Gastrocnemius medialis (tissue), 4 donors: ENCODE results near the gene TRIM46. TPM values are rescaled to one million over a fixed set of nuclear protein-coding genes. Genes with fewer than 3 reads are reported as not detected.
"Not testable (repeated sequence)": the region's sequence is repeated elsewhere in the genome, so short reads cannot be mapped to it uniquely, and the experiment has no call there.

Experiments used
- ATAC-seq, 2 donors: fragments of 150-250 bp; one replicate each; pipeline ENCODE4 v1.9.1; 2016
- DNase-seq, 2 donors: peaks; one replicate each; pipeline ENCODE4 v3.0.0-alpha.2; 2019
- H3K27ac ChIP-seq, 4 donors: fragments of 200-600 bp; sonication (generic); 1 replicate in 1 of 4; 2 replicates in 3 of 4; pipeline ENCODE4 v1.5.1; 2016 to 2018; ENCODE audit warnings: mild to moderate bottlenecking in 2 of 4, moderate library complexity in 1 of 4
- H3K27me3 ChIP-seq, 3 donors: fragments of 200-600 bp; sonication (generic) in 2 of 3; 1 replicate in 1 of 3; 2 replicates in 2 of 3; pipeline versions ENCODE4 v1.5.1 to v1.6.0; 2016 to 2019; ENCODE audit warnings: mild to moderate bottlenecking in 1 of 3, moderate library complexity in 1 of 3
- H3K36me3 ChIP-seq, 2 donors: fragments of 200-600 bp; sonication (generic) in 1 of 2; one replicate each; pipeline ENCODE4 v1.5.1; 2017 to 2018
- H3K4me1 ChIP-seq, 2 donors: fragments of 200-600 bp; sonication (generic) in 1 of 2; one replicate each; pipeline ENCODE4 v1.5.1; 2016 to 2017; ENCODE audit warnings: mild to moderate bottlenecking in 2 of 2
- H3K4me3 ChIP-seq, 4 donors: fragments of 200-600 bp; sonication (generic) in 3 of 4; 1 replicate in 1 of 4; 2 replicates in 3 of 4; pipeline ENCODE4 v1.5.1; 2016 to 2019; ENCODE audit warnings: mild to moderate bottlenecking in 2 of 4
- H3K9me3 ChIP-seq, 3 donors: fragments of 200-600 bp; sonication (generic) in 2 of 3; 1 replicate in 1 of 3; 2 replicates in 2 of 3; pipeline ENCODE4 v1.5.1; 2016 to 2019
- CTCF ChIP-seq, 5 experiments: fragments of 450-650 bp in 3 of 5; fragments of 200-600 bp in 2 of 5; sonication (generic) in 2 of 5; IDR thresholded peaks in 4 of 5; conservative IDR thresholded peaks in 1 of 5; 1 replicate in 4 of 5; 2 replicates in 1 of 5; pipeline ENCODE4 v1.5.1; 2016 to 2019; ENCODE audit warnings: antibody characterized with exemption in 5 of 5, mild to moderate bottlenecking in 3 of 5, moderate library complexity in 3 of 5
- POLR2A ChIP-seq, 2 donors: fragments of 450-650 bp; IDR thresholded peaks; one replicate each; pipeline ENCODE4 v1.6.1; 2017; ENCODE audit warnings: antibody characterized with exemption in 2 of 2, mild to moderate bottlenecking in 2 of 2, moderate library complexity in 2 of 2
- in situ Hi-C, 4 donors: fragments of 200-750 bp; cut with MboI; loops; one replicate each; pipeline versions ENCODE4 v1.15.0 to v1.8.0; 2017; ENCODE audit warnings: low sequenced_read_pairs in 4 of 4
- intact Hi-C: fragments of 100-400 bp; cut with DNase I; formaldehyde crosslinking; loops from one replicate; pipeline ENCODE4 v1.15.1; 2023; ENCODE audit warnings: low total_unique reads
- total RNA-seq, 4 donors: library from RNA; depleted of rRNA; stranded (reverse); fragments of >200 nt; gene quantifications; one replicate each; pipeline versions ENCODE4 v1.1.0 to v1.2.3, GENCODE V29; 2016

TRIM46 gene
- total RNA-seq, 4 donors from 2014 or later: not detected

DNA sequence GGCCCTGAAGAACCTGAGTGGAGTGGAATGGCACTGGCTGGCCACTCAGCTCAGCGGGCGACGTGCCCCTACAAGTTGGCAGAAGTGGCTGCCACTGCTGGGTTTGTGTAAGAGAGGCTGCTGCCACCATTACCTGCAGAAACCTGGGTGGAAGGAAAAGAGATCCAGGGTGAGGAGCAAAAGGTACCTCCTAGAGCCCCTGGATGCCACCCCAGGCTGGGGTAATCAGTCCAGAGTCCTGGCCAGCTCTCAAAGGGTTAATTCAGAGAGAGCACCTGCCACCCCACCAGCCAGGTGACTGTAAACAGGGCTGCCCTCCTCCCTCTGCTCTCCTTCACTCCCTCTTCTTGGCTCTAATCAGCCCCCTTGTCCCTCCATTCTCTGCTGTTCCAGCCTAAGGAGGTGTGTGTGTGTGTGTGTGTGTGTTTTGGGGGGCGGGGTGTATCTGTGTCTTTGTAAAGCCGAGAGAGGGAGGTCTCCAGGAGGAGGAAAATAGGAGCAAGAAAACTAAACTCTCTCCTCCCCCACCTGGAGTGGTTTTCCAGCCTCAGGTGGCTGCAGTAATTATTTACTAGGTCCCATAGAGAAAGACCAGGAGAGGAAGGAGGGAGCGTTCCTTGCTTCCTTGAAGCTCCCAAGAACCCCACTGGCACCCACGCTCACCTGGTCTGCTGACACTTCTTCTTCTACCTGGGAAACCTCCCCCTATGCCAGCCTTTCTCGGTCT, 12.6 kb downstream of the TRIM46 start:
- Histone ChIP-seq H3K4me3 (no peak overlapping the region), H3K36me3 (no peaks in the 10 kb centered on the region), H3K27me3 (no peaks in the 10 kb centered on the region), H3K27ac (no peak overlapping the region), H3K9me3 (no peaks in the 10 kb centered on the region), H3K4me1 (peaks cover 0 to 10% of the 10 kb centered on the region in 2 donors)
- TF ChIP-seq CTCF (IDR thresholded peaks at IDR 0.05 in 4 of 5, conservative IDR thresholded peaks at IDR 0.05 in 1 of 5) (no peak), POLR2A (IDR thresholded peaks at IDR 0.05) (no peak)
- in situ Hi-C loops (no loop called here), intact Hi-C loops (no loop called here)
- no peak for ATAC-seq
- DNase-seq: no peak

DNA sequence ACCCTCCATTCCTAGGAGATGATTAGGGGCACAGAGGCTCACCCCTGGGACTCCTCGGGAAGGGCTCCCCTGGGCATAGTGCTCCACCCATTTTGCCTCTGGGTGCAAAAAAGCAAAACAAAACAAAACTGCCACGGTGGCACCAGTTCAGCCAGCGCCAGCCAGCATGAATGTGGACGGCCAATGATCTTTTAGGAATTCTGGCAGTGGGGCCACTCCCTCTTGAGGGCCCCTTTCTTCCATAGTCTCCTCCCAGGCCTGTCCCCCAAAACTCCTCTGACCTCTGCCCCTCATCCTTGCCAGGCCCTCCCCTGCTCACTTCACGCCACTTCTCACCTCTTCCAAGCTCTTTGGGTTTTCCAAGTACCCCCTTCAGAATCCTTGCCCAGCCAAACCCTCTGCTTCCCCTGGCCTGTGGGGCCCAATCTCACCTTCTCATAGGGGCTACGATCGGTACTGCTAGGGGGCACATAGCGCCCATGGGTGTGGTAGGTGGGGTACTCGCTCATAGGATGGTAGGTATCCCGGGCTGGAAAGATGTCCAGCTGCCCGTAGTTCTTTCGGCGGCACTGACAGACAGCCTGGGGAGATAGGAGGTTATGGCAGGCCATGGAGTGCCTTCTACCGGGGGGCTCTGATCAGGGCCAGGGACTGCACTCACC, 13.3 kb downstream of the TRIM46 start:
- Histone ChIP-seq H3K9me3 (no peaks in the 10 kb centered on the region), H3K36me3 (no peaks in the 10 kb centered on the region), H3K27me3 (no peaks in the 10 kb centered on the region), H3K4me1 (peaks cover 0 to 10% of the 10 kb centered on the region in 2 donors), H3K4me3 (no peak overlapping the region), H3K27ac (no peak overlapping the region)
- intact Hi-C loops: no loop called here
- TF ChIP-seq CTCF (IDR thresholded peaks at IDR 0.05 in 4 of 5, conservative IDR thresholded peaks at IDR 0.05 in 1 of 5) (no peak), POLR2A (IDR thresholded peaks at IDR 0.05) (no peak)
- in situ Hi-C loops: no loop called here
- ATAC-seq: no peak
- DNase-seq: no peak

DNA sequence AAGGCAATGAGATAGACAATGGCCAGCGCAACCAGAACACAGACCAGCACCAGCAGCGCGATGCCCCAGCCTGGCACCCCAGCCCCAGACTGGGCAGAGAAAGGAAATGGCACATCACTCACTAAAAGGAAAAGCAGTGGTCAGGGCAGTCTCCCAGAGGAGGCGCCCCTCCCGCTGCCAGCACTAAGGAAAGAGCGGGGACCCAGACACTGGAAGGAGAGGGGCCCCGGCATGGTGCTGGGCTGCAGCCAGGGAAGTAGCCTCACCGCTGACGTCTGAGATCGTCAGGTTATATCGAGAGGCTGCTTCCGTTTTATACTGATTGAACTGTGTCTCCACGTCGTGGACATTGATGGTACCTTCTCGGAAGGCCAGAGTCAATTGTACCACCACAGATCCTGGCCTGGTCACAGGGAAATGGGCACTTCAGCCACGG, 13.8 kb downstream of the TRIM46 start:
- no peaks in the 10 kb centered on the region for H3K27me3 ChIP-seq
- peaks cover 0 to 10% of the 10 kb centered on the region in 2 donors for H3K4me1 ChIP-seq
- no peak for TF ChIP-seq POLR2A (IDR thresholded peaks at IDR 0.05)
- TF ChIP-seq CTCF (IDR thresholded peaks at IDR 0.05 in 4 of 5, conservative IDR thresholded peaks at IDR 0.05 in 1 of 5): no peak
- no peaks in the 10 kb centered on the region for H3K9me3 ChIP-seq
- intact Hi-C loops (no loop called here), in situ Hi-C loops (no loop called here)
- no peaks in the 10 kb centered on the region for H3K36me3 ChIP-seq
- DNase-seq: no peak
- H3K4me3 ChIP-seq: no peak overlapping the region
- no peak for ATAC-seq
- H3K27ac ChIP-seq: no peak overlapping the region

GRCh38 chr1:155188268-155188667, 14.6 kb downstream of the TRIM46 start:
- Histone ChIP-seq H3K4me3 (no peak overlapping the region), H3K9me3 (no peaks in the 10 kb centered on the region), H3K27me3 (no peaks in the 10 kb centered on the region), H3K36me3 (no peaks in the 10 kb centered on the region), H3K4me1 (peaks cover 4 to 15% of the 10 kb centered on the region in 2 donors), H3K27ac (no peak overlapping the region)
- DNase-seq: no peak
- TF ChIP-seq POLR2A (IDR thresholded peaks at IDR 0.05): no peak
- no peak for TF ChIP-seq CTCF (IDR thresholded peaks at IDR 0.05 in 4 of 5, conservative IDR thresholded peaks at IDR 0.05 in 1 of 5)
- no peak for ATAC-seq
- in situ Hi-C loops: no loop called here
- intact Hi-C loops: no loop called here

- H3K36me3 ChIP-seq, H3K27ac ChIP-seq, DNase-seq, H3K27me3 ChIP-seq, intact Hi-C loops, H3K9me3 ChIP-seq, in situ Hi-C loops, H3K4me3 ChIP-seq, ATAC-seq: not testable (repeated sequence)
- H3K4me1 ChIP-seq: peaks cover 11 to 25% of the 10 kb centered on the region in 2 donors
Observed at GRCh38 chr1:155189926-155190325, 16.3 kb downstream of the TRIM46 start.
